Transverse colon (tissue), 4 donors: Measurements from ENCODE around the gene FAF2.

ENCODE experiments used
- EP300 ChIP-seq: sonication (generic); formaldehyde crosslinking; IDR thresholded peaks from one replicate; pipeline ENCODE4 v1.6.1; 2017; ENCODE audit warnings: antibody characterized with exemption, low read depth
- POLR2AphosphoS5 ChIP-seq, 3 donors: sonication (generic); formaldehyde crosslinking; IDR thresholded peaks; one replicate each; pipeline ENCODE4 v1.6.1; 2016; ENCODE audit warnings: antibody characterized with exemption in 3 of 3
- TF ChIP-seq, protein P1 (sequence below), 5 experiments: fragments of 200-600 bp in 3 of 5; fragments of 450-650 bp in 2 of 5; sonication (generic) in 3 of 5; IDR thresholded peaks; 1 replicate in 2 of 5; 2 replicates in 3 of 5; pipeline ENCODE4 v1.5.1; 2016 to 2017; ENCODE audit warnings: antibody characterized with exemption in 5 of 5, inconsistent platforms in 3 of 5, mild to moderate bottlenecking in 2 of 5, moderate library complexity in 1 of 5

DNA sequence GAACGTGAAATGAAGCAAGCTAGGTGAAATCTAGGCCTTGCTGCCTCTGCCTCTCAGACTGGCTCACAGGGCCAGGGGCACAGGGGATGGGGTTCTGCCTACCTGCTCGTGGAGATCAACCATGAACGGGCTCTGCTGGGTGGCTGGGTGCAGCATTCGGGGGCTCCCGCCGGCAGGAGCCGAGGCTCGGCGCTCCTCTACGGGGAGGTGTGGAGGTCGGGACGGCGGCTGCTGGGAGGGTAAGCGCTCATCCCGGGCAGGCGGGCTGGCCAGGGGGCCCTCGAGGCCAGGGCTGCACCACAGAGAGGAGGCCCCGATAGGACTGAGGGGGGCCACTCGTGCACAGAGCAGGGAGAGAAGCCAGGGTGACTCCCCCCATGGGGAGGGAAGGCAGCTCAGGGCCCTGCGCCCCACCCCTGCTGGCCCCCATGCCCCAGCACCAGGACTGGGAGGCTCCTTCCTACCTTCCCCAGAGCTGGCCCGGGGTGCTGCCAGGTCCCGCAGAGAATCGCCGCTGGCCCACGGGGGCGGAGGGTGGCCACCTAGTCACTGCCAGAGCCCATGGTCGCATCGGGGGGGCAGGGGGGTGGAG is 83.8 kb downstream of the FAF2 start:
- TF ChIP-seq, protein P1, sequence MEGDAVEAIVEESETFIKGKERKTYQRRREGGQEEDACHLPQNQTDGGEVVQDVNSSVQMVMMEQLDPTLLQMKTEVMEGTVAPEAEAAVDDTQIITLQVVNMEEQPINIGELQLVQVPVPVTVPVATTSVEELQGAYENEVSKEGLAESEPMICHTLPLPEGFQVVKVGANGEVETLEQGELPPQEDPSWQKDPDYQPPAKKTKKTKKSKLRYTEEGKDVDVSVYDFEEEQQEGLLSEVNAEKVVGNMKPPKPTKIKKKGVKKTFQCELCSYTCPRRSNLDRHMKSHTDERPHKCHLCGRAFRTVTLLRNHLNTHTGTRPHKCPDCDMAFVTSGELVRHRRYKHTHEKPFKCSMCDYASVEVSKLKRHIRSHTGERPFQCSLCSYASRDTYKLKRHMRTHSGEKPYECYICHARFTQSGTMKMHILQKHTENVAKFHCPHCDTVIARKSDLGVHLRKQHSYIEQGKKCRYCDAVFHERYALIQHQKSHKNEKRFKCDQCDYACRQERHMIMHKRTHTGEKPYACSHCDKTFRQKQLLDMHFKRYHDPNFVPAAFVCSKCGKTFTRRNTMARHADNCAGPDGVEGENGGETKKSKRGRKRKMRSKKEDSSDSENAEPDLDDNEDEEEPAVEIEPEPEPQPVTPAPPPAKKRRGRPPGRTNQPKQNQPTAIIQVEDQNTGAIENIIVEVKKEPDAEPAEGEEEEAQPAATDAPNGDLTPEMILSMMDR (IDR thresholded peaks at IDR 0.05): no peak
- TF ChIP-seq EP300 (no peak), POLR2AphosphoS5 (IDR thresholded peaks at IDR 0.05) (no peak)
